GM12878 (cell line): ENCODE measurements around the gene CACNA1B. TPM values are rescaled to one million over a fixed set of nuclear protein-coding genes. Genes with fewer than 3 reads are reported as not detected.
"Not testable (repeated sequence)": the region's sequence is repeated elsewhere in the genome, so short reads cannot be mapped to it uniquely, and the experiment has no call there.

Experiments
- ATAC-seq: fragments of 200-7000 bp; cut with Tn5 transposase; 3 replicates; pipeline ENCODE4 v1.9.1; 2020; ENCODE audit warnings: mild to moderate bottlenecking, moderate library complexity
- BruUV-seq: library from RNA; stranded (reverse); fragments of 400-500 nt; replicated peaks from 2 replicates; lab custom pipeline; 2021; lab: Mats Ljungman, UMichigan
- CTCF ChIA-PET: fragments of 300-600 bp; sonication (Branson Sonifier 250); formaldehyde crosslinking; extraction: SDS; loops from one replicate; lab custom pipeline; 2021; ENCODE audit warnings: inconsistent platforms; lab: Yijun Ruan, JAX
- POLR2A ChIA-PET: fragments of 350-600 bp; formaldehyde crosslinking; extraction: SDS; loops from one replicate; lab custom pipeline; 2021; ENCODE audit warnings: inconsistent platforms; lab: Charles Lee
- RAD21 ChIA-PET: fragments of 300-600 bp; sonication (Branson Sonifier 250); formaldehyde crosslinking; loops from one replicate; lab custom pipeline; 2023; ENCODE audit warnings: antibody characterized with exemption; ENCODE audit not compliant: unreplicated experiment; lab: Charles Lee
- SMC1A ChIA-PET: fragments of 300-600 bp; sonication (Branson Sonifier 250); formaldehyde crosslinking; loops from one replicate; lab custom pipeline; 2023; ENCODE audit not compliant: unreplicated experiment, uncharacterized antibody; lab: Charles Lee
- DNase-seq: peaks from one replicate; pipeline ENCODE4 v3.0.0-alpha.2; 2011; ENCODE audit warnings: low read depth, low spot score
- FAIRE-seq: peaks from 3 replicates; lab custom pipeline; 2011; peaks lifted over from hg19 to GRCh38; lab: Jason Lieb, UNC
- H2AFZ ChIP-seq: 2 replicates; pipeline ENCODE4 v1.6.0; 2011; ENCODE audit warnings: low read depth, low read length, control low read depth; ENCODE audit not compliant: control insufficient read depth
- H3K27ac ChIP-seq: 2 replicates; pipeline ENCODE4 v1.5.1; 2011; ENCODE audit warnings: control low read depth; ENCODE audit not compliant: control insufficient read depth, insufficient read depth
- H3K27me3 ChIP-seq, 2 experiments: replicated peaks in 1 of 2; 2 replicates each; pipeline versions ENCODE4 v1.6.0 to v1.6.1; 2011; ENCODE audit warnings: low read length in 1 of 2; ENCODE audit not compliant: control insufficient read depth in 2 of 2, insufficient read depth in 2 of 2
- H3K36me3 ChIP-seq, 2 experiments: 2 replicates each; pipeline ENCODE4 v1.5.1; 2011; ENCODE audit warnings: low read length in 1 of 2; ENCODE audit not compliant: control insufficient read depth in 2 of 2, insufficient read depth in 2 of 2
- H3K4me1 ChIP-seq: 2 replicates; pipeline ENCODE4 v1.6.1; 2011; ENCODE audit warnings: mild to moderate bottlenecking, low read length, moderate library complexity, mixed read lengths; ENCODE audit not compliant: control insufficient read depth, insufficient read depth
- H3K4me2 ChIP-seq: 2 replicates; pipeline ENCODE4 v1.6.0; 2011; ENCODE audit warnings: control low read depth; ENCODE audit not compliant: control insufficient read depth, insufficient read depth
- H3K4me3 ChIP-seq: fragments of 200-600 bp; sonication (generic); 2 replicates; pipeline ENCODE4 v1.5.1; 2016
- H3K79me2 ChIP-seq: 2 replicates; pipeline ENCODE4 v1.6.0; 2011; ENCODE audit warnings: low read length; ENCODE audit not compliant: control insufficient read depth, insufficient read depth
- H3K9ac ChIP-seq: 2 replicates; pipeline ENCODE4 v1.8.0; 2011; ENCODE audit warnings: low read length, control low read depth, mixed read lengths; ENCODE audit not compliant: control insufficient read depth, insufficient read depth
- H3K9me3 ChIP-seq: replicated peaks from 3 replicates; pipeline ENCODE4 v1.5.1; 2011; ENCODE audit warnings: mild to moderate bottlenecking, low read length; ENCODE audit not compliant: control insufficient read depth, insufficient read depth
- H4K20me1 ChIP-seq: 2 replicates; pipeline ENCODE4 v1.6.0; 2011; ENCODE audit not compliant: control insufficient read depth, insufficient read depth
- WGBS: methylation state at CpG from one replicate; pipeline ENCODE4 v1.1.6; 2016; ENCODE audit warnings: low lambda C conversion rate; ENCODE audit not compliant: insufficient replicate concordance, insufficient coverage; ENCODE audit errors: missing lambda C conversion rate; 5-methylcytosine and 5-hydroxymethylcytosine counted together
- in situ Hi-C: fragments of 300-500 bp; cut with MboI; formaldehyde crosslinking; loops from 9 replicates; pipeline ENCODE4 v1.14.3; 2018; ENCODE audit warnings: mixed read lengths
- intact Hi-C: fragments of 100-400 bp; cut with micrococcal nuclease; formaldehyde crosslinking; loops from one replicate; pipeline ENCODE4 v1.14.2; 2022; ENCODE audit not compliant: unreplicated experiment
- polyA plus RNA-seq, 11 experiments: library from polyadenylated mRNA; depleted of rRNA in 4 of 11; unstranded in 6 of 11; stranded (reverse) in 5 of 11; fragments of >200 nt; fragmentation: Nextera tagmentation in 4 of 11; fragmentation: Illumina TruSeq in 1 of 11; extraction: Ambion mirVana in 4 of 11; extraction: Trizol in 1 of 11; gene quantifications; 1 replicate in 1 of 11; 2 replicates in 10 of 11; pipeline versions ENCODE4 v1.2.1 to v1.2.3, GENCODE V29; 2011 to 2016; ENCODE audit warnings: inconsistent platforms in 2 of 11, missing spikeins in 2 of 11, low read depth in 1 of 11
- total RNA-seq, 4 experiments: library from RNA; depleted of rRNA in 3 of 4; stranded (reverse); fragments of >200 nt in 3 of 4; fragmentation: Illumina TruSeq in 1 of 4; extraction: Trizol in 1 of 4; gene quantifications; 2 replicates each; pipeline versions ENCODE4 v1.2.1 to v1.2.3, GENCODE V29; 2013 to 2021

The CACNA1B gene
- total and polyA plus RNA-seq, 10 of the 15 experiments (the other 5 are each of a cell fraction or from before 2014, with no cell fraction given): 0.01 to 0.03 (median 0.01) TPM; not detected in 7

DNA sequence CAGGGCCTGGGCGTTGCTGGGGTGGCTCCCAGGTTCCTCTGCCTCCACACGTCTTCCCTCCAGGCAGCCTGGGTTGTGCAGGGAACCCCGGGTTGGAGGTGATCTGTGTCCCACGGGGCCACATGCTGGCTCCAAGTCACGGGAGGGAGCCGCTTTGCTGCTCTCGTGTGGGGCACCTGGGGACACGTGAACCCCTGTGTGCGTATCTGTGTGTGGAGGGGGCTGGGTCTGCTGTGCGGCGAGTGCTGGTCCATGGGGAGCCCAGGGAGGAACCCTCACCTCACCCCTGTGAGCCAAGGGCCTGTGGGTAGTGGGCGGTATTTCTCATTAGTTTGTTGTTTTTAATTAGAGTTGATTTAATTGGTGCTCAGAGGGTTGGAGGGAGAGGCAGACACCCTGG lies 7.5 kb downstream of the CACNA1B start:
- BruUV-seq, H3K9me3 ChIP-seq, H3K4me3 ChIP-seq, H3K4me2 ChIP-seq, H3K4me1 ChIP-seq, H3K27me3 ChIP-seq, H3K79me2 ChIP-seq, in situ Hi-C loops, ATAC-seq, SMC1A ChIA-PET, intact Hi-C loops, FAIRE-seq, H4K20me1 ChIP-seq, H3K9ac ChIP-seq, H2AFZ ChIP-seq, H3K27ac ChIP-seq, RAD21 ChIA-PET, CTCF ChIA-PET, POLR2A ChIA-PET, DNase-seq, H3K36me3 ChIP-seq: not testable (repeated sequence)
- 59% methylated on average over 8 of the region's 12 CpGs for WGBS

GRCh38 chr9:137888621-137889020 lies 11.0 kb downstream of the CACNA1B start:
- POLR2A ChIA-PET, H3K36me3 ChIP-seq, RAD21 ChIA-PET, BruUV-seq, CTCF ChIA-PET, H3K4me1 ChIP-seq, H3K4me3 ChIP-seq, in situ Hi-C loops, DNase-seq, H3K9me3 ChIP-seq, SMC1A ChIA-PET, H3K27ac ChIP-seq, H2AFZ ChIP-seq, H3K9ac ChIP-seq, ATAC-seq, H3K4me2 ChIP-seq, H4K20me1 ChIP-seq, H3K79me2 ChIP-seq, intact Hi-C loops, H3K27me3 ChIP-seq: not testable (repeated sequence)
- peak; percentile 89 for FAIRE-seq
- 23% methylated on average over 10 of the region's 12 CpGs for WGBS

DNA sequence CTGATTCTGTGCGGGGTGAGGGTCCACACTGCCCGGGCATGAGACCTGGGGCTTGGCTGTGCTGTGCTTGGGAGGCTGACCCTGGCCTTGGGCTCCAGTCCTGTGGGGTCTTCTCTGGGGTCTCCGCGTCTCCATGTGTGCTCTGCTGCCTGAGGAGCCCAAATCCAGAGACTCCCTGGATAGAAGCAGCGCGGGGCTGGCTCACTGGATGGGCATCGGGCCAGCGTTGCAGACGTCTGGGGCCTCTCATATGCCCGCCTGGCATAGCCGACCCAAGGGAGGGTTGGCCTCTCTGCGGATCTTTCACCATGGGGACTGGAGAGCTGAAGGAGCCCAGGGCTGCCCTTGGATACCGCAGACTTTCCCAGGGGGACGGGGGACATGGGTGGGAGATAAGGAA lies 12.4 kb downstream of the CACNA1B start:
- WGBS: 100% methylated on average over 3 of the region's 14 CpGs
- H3K4me2 ChIP-seq, H3K4me1 ChIP-seq, H3K27ac ChIP-seq, H3K9ac ChIP-seq, ATAC-seq, H2AFZ ChIP-seq, CTCF ChIA-PET, FAIRE-seq, intact Hi-C loops, BruUV-seq, SMC1A ChIA-PET, H3K4me3 ChIP-seq, DNase-seq, RAD21 ChIA-PET, H3K79me2 ChIP-seq, H3K9me3 ChIP-seq, in situ Hi-C loops, H3K27me3 ChIP-seq, POLR2A ChIA-PET, H3K36me3 ChIP-seq, H4K20me1 ChIP-seq: not testable (repeated sequence)
